GM19351 (cell line): ENCODE results near the gene NFYA.

Source experiments
- ATAC-seq: cut with Tn5 transposase; IDR thresholded peaks from one replicate; pipeline ENCODE4 v1.9.1; 2021; ENCODE audit warnings: mild to moderate bottlenecking, moderate library complexity; ENCODE audit not compliant: unreplicated experiment

NFYA gene

GRCh38 chr6:41072836-41073202 is at the start of gene NFYA:
Gene NFYA (plus strand): TSS chr6:41072974. CDS start chr6:41079090, 6,116 bp downstream.
- ATAC-seq, result peak; percentile 58

- ATAC-seq, result no peak
Measured at GRCh38 chr6:41023114-41023513, 49.7 kb upstream of the NFYA start.

DNA sequence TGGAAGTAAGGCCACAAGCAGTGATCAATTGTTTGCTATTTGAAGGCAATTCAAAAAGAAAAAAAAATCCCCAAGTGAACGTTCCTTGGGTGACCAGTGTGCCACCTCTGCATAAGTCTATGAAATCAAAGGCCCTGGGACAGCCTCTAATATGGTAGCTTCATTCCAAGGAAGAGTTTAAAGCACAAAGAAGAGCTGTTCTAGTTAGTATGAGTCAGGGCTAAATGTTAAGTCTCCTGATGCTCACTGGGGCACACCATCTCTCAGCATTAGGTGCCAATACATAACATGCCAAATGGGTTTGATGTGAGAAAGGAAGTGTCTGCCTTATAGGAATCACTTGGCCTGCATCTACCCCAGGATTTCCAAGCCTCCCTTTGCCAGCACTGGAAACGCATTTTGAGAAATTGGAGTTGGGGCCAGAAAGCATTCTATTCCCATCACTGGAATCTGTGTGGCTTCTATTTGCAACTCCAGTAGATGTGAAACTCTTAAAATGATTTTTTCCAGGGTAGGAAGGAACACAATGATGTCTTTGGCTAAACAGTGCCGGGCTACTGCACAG is 46.7 kb upstream of the NFYA start:
- no peak for ATAC-seq

GRCh38 chr6:41027241-41027640 is 45.5 kb upstream of the NFYA start:
- ATAC-seq, result no peak

GRCh38 chr6:41027799-41028560 is 44.8 kb upstream of the NFYA start:
- ATAC-seq, result peak; percentile 89

DNA sequence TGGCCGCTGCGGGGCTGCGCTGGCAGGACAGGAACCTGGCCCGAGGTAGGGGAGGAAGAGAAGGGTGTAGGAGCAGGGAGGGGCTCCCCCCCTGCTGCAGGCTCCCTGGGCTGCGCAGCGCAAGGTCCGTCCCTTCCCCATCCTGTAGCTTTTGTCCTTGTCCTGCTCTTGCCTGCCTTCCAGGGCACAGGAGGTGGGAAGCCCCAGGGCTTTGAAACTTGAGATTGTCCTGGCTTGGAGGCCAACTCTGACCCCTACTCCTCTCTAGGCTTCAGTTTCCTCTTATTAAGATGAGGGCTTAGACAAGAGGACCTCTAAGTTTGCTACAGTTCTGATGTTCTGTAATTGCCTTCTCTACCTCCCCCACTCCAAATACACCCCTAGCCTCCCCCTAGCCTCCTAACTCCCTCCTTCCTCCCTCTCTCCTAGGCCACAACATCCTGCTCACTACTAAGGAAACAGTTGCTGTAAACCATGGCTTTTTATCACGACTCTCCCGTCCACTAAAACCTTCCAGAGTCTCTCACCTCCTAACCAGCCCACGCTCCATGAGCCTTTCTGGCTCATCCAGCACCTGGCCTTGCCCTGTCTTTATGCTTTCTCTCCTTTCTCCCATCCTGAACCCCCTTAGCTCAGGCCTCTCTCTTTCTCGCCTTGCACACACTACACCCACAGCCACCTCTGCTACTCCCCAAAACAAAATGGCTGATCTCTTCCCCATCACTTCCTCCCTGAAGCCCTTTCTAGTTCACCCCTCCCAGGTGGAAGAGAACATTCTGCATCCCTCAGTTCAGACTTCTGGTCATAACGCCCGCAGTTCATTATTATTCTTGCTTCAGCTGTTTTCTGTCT is 44.0 kb upstream of the NFYA start:
- peak; percentile 21 for ATAC-seq

GRCh38 chr6:41032830-41033229 is 39.9 kb upstream of the NFYA start:
- no peak for ATAC-seq

- ATAC-seq, result no peak
Measured at GRCh38 chr6:41033776-41034175, 39.0 kb upstream of the NFYA start.

GRCh38 chr6:41036186-41036585 is 36.6 kb upstream of the NFYA start:
- no peak for ATAC-seq

GRCh38 chr6:41036601-41037000 is 36.2 kb upstream of the NFYA start:
- ATAC-seq, result no peak

- ATAC-seq, result no peak
Measured at GRCh38 chr6:41037107-41037900, 35.5 kb upstream of the NFYA start.

- no peak for ATAC-seq
Measured at GRCh38 chr6:41038205-41038604, 34.6 kb upstream of the NFYA start.

DNA sequence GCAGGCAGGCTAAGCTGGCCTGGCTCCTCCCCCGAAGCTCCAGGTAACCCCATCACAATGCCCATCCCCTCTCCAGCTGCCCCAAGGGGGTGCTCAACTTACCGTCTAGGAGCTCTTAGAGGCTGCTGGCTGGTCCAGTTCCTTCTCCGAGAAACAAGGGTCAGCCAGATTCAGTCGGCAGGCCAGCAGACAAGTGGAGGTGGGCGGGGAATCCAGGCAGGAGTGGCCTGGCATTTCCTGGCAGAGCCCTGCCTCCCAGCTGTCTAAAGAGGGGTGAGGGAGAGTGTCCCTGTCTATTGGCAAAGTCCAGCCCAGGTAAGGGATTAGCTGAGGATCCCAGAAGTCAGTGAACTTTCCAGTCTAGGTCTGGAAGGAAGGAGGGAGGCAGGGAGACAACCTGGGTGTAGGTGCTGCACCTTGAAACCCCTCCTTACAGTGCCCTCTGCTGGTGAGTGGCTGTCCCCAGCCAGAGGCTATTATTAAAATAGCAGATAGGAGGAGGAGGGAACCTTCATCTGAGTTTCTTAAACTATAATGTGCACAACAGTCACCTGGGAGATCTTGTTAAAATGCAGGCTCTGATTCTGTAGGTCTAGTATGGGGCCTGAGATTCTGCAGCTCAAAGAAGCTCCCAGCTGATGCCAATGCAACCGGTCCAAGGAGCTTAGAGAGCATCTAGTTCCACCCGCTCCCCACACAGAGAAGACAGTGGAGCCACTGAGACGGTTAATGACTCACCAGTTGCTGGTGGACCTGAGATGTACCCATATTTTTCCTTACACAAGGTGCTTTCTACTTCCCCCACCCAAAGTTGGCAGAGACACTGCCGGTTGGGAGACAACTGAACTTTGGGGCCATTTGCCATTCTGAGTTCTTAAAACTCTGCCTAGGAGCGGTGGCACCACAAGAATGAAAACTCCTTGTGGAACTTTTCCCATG is 33.4 kb upstream of the NFYA start, which contains the start of gene UNC5CL:
TSS of gene UNC5CL (minus strand) at position 162 of the 939 bp plus-strand sequence. CDS start 4,147 bp downstream, outside the sequence.
- ATAC-seq, result peak; percentile 43

DNA sequence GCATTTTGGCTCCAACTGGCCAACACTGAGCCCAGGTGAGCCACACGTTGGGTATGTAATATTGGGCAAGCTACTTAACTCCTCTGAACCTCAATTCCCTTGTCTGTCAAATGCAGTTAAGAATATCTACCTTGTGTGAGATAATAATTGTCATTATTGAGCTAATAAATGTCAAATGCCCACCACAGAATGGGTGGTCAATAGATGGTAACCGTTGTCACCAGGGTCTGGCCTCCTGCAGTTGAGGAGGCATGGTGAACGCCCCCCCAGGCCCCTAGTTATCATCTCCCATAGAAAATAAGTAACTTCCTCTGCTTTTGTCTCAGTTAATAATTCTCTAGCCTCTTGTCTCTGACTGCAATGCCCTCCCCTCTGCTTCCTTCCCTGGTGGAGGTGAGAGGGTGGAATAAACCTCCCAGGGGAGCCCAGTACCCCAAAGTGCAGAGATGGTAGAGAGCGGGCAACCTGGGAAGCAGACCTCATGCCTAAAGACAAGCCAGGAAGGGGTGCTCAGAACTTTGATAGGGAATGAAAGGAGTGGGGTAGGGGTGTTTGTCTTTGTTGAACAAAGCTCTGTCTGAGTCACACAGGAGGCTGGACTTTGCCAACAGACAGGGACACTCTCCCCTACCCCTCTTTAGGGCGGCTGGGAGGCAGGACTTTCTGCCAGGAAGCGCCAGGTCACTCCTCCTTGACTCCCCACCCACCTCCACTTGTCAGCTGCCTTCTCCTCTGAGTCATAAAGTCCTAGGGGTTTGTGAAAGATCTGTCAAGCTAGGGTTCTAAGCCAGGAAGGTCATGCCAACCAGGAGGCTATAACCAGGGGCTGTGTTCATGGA is 32.5 kb upstream of the NFYA start:
- no peak for ATAC-seq

DNA sequence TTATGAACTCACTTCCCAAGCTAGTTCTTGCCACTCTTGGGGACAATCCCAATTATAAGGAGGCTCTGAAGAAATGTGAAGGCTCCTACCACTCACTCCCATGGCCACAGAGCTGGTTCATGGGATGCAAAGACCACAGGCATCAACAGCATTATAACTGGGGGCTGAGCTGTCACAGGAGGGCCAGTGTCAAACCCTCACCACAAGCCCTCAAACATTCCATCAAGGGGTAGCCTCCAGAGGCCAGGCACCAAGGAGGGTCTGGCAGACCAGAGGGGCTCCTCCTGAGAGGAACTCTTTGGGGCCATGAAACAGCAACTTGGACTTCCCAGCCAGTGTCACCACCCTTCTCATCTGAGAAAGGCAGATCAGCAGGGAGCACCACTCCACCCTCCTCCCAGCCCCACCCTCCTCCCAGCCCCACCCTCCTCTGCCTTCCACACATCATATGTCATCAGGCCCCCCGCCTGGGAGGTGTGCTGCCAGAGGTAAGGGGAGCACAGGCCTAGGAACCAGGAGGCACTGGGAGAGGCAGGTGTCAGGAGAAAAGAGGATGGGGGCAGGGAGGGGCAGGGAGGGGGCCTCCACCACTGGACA is 31.7 kb upstream of the NFYA start:
- ATAC-seq, result no peak

DNA sequence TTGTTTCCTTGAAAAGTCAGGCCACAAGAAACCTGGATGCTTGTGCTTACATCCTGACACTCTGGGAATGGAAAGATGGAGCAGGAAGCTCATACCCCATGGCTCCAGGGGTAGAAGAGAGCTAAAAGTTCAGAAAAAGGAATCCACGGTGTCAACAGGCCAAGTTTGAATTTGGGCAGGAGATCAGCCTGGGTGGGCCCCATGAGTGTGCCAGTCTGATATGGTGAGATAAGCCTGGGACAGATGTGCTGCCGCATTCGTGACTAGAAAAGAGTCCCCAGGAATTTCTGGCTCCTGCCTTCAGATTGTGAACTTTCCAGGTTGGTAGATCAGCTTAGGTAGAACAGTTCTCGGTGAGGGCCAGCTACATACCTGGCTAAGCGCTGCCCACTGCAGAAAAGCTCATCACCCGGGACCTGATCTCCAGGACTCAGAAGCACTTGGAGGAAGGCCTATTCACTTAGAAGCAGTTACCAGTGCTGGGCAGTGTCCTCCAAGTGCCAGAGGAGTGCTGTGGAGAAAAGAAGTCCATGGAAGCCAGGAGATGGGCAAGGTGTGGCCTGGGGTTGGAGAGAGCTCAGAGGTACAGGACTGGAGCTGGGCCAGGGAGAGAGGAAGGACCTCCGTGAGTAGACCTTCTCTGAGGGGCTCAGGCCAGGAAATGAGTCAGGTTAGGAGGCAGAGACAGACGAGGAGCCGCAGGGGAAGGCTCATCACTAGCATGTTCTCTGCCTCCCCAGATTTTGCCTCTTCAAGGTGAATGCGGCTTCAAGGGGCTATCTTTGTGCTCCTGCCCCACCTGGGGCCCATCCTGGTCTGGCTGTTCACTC is 30.3 kb upstream of the NFYA start, which contains the start of gene TSPO2:
TSS of gene TSPO2 (plus strand) at position 242 of the 830 bp plus-strand sequence. CDS start at position 761, 519 bp downstream.
- no peak for ATAC-seq

- no peak for ATAC-seq
Measured at GRCh38 chr6:41043151-41043550, 29.6 kb upstream of the NFYA start.
